ENCODE measurements around the gene OSBPL1A.
A peak's percentile ranks its signal among the peaks of the same experiment; 100 is the strongest.

Gene OSBPL1A

GRCh38 chr18:24208270-24209035 lies 189.2 kb downstream of the OSBPL1A start:
- no peak for DNase-seq

GRCh38 chr18:24204904-24205303 lies 192.7 kb downstream of the OSBPL1A start:
- DNase-seq: no peak

- no peak for DNase-seq
Measured at GRCh38 chr18:24201699-24202687, 195.6 kb downstream of the OSBPL1A start.

GRCh38 chr18:24200494-24201290 lies 196.9 kb downstream of the OSBPL1A start:
- DNase-seq: no peak

GRCh38 chr18:24199372-24199962 lies 198.2 kb downstream of the OSBPL1A start:
- no peak for DNase-seq

GRCh38 chr18:24198461-24198860 lies 199.2 kb downstream of the OSBPL1A start:
- DNase-seq: no peak

GRCh38 chr18:24197412-24197811 lies 200.2 kb downstream of the OSBPL1A start:
- DNase-seq: no peak

GRCh38 chr18:24196764-24197163 lies 200.9 kb downstream of the OSBPL1A start:
- no peak for DNase-seq

- DNase-seq: no peak
Measured at GRCh38 chr18:24195296-24196053, 202.1 kb downstream of the OSBPL1A start.

- no peak for DNase-seq
Measured at GRCh38 chr18:24190590-24190989, 207.0 kb downstream of the OSBPL1A start.

- DNase-seq: no peak
Measured at GRCh38 chr18:24189664-24190346, 207.8 kb downstream of the OSBPL1A start.

- DNase-seq: no peak
Measured at GRCh38 chr18:24189007-24189528, 208.6 kb downstream of the OSBPL1A start.

- DNase-seq: no peak
Measured at GRCh38 chr18:24188120-24188519, 209.5 kb downstream of the OSBPL1A start.

- DNase-seq: no peak
Measured at GRCh38 chr18:24187689-24188088, 209.9 kb downstream of the OSBPL1A start.

- DNase-seq: no peak
Measured at GRCh38 chr18:24187049-24187448, 210.6 kb downstream of the OSBPL1A start.

- no peak for DNase-seq
Measured at GRCh38 chr18:24185805-24186204, 211.8 kb downstream of the OSBPL1A start.

GRCh38 chr18:24181806-24182205 lies 215.8 kb downstream of the OSBPL1A start:
- no peak for DNase-seq

GRCh38 chr18:24180048-24180447 lies 217.6 kb downstream of the OSBPL1A start:
- DNase-seq: no peak

GRCh38 chr18:24177499-24178133 lies 220.0 kb downstream of the OSBPL1A start:
- no peak for DNase-seq

- DNase-seq: peak; percentile 68
Measured at GRCh38 chr18:24176727-24177416, 220.8 kb downstream of the OSBPL1A start.
